Ishikawa (cell line): ENCODE data around the gene UNC45A.

Source experiments
- CEBPB ChIP-seq: IDR thresholded peaks from 2 replicates; pipeline ENCODE4 v1.6.1; 2012
- EGR1 ChIP-seq: IDR thresholded peaks from 2 replicates; pipeline ENCODE4 v1.6.1; 2012
- EP300 ChIP-seq: IDR thresholded peaks from 2 replicates; pipeline ENCODE4 v1.6.1; 2012; ENCODE audit warnings: borderline replicate concordance
- NFIC ChIP-seq: IDR thresholded peaks from 2 replicates; pipeline ENCODE4 v1.6.1; 2012
- RAD21 ChIP-seq: IDR thresholded peaks from 2 replicates; pipeline ENCODE4 v1.6.1; 2012; ENCODE audit warnings: low read depth
- TAF1 ChIP-seq: IDR thresholded peaks from 2 replicates; pipeline ENCODE4 v1.6.1; 2012; ENCODE audit warnings: low read depth, mild to moderate bottlenecking
- TEAD4 ChIP-seq: IDR thresholded peaks from 2 replicates; pipeline ENCODE4 v1.6.1; 2012
- USF1 ChIP-seq: IDR thresholded peaks from 2 replicates; pipeline ENCODE4 v1.6.1; 2012
- YY1 ChIP-seq: IDR thresholded peaks from 2 replicates; pipeline ENCODE4 v1.6.1; 2012; ENCODE audit warnings: low read depth
- TF ChIP-seq, protein P1 (sequence below): IDR thresholded peaks from 2 replicates; pipeline ENCODE4 v1.6.1; 2012; ENCODE audit warnings: low read depth, mild to moderate bottlenecking
- TF ChIP-seq, protein P2 (sequence below): IDR thresholded peaks from 2 replicates; pipeline ENCODE4 v1.6.1; 2012

DNA sequence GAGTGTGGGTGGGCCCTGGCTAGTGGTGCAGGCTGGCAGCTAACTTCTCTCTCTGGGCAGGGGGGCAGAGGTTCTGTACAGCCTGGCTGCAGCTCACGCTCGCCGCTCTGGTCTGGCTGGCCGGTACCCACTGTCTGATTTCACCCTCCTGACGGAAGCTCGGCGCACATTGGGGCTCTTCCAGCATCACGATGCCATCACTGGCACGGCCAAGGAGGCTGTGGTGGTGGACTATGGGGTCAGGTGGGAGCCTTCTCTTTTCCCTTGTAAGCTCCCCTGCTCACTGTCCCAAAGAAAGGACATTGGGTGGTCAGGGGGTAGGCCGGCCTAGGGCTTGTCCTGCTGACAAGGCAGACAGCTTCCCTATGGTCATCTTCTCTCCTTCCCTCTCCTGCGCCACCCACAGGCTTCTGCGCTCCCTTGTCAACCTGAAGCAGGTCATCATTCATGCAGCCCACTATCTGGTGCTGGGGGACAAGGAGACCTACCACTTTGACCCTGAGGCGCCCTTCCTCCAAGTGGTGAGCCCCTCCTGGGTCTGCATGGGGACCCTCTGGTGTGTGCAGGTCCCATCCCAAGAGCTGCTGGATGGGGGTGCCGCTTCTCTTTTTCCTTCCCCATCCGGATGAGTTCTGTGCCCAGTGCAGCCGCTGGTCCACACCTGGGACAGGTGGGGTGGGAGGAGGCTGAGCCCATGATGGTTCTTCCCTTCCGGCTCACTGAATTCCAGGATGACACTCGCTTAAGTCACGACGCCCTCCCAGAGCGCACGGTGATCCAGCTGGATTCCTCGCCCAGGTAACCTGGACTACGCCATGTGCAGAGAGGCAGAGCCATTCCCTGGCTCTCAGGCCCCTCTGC, 24.4 kb upstream of the UNC45A start:
- TF ChIP-seq TAF1 (no peak), NFIC (no peak), EP300 (no peak), EGR1 (no peak), CEBPB (no peak), TEAD4 (no peak), YY1 (no peak), USF1 (no peak), RAD21 (no peak)
- TF ChIP-seq, protein P1, sequence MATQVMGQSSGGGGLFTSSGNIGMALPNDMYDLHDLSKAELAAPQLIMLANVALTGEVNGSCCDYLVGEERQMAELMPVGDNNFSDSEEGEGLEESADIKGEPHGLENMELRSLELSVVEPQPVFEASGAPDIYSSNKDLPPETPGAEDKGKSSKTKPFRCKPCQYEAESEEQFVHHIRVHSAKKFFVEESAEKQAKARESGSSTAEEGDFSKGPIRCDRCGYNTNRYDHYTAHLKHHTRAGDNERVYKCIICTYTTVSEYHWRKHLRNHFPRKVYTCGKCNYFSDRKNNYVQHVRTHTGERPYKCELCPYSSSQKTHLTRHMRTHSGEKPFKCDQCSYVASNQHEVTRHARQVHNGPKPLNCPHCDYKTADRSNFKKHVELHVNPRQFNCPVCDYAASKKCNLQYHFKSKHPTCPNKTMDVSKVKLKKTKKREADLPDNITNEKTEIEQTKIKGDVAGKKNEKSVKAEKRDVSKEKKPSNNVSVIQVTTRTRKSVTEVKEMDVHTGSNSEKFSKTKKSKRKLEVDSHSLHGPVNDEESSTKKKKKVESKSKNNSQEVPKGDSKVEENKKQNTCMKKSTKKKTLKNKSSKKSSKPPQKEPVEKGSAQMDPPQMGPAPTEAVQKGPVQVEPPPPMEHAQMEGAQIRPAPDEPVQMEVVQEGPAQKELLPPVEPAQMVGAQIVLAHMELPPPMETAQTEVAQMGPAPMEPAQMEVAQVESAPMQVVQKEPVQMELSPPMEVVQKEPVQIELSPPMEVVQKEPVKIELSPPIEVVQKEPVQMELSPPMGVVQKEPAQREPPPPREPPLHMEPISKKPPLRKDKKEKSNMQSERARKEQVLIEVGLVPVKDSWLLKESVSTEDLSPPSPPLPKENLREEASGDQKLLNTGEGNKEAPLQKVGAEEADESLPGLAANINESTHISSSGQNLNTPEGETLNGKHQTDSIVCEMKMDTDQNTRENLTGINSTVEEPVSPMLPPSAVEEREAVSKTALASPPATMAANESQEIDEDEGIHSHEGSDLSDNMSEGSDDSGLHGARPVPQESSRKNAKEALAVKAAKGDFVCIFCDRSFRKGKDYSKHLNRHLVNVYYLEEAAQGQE = no peak
- TF ChIP-seq, protein P2, sequence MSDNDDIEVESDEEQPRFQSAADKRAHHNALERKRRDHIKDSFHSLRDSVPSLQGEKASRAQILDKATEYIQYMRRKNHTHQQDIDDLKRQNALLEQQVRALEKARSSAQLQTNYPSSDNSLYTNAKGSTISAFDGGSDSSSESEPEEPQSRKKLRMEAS = no peak
